Measurements from ENCODE around the gene OR6C76.
"Not testable (repeated sequence)": the region's sequence is repeated elsewhere in the genome, so short reads cannot be mapped to it uniquely, and the experiment has no call there.

OR6C76 gene

DNA sequence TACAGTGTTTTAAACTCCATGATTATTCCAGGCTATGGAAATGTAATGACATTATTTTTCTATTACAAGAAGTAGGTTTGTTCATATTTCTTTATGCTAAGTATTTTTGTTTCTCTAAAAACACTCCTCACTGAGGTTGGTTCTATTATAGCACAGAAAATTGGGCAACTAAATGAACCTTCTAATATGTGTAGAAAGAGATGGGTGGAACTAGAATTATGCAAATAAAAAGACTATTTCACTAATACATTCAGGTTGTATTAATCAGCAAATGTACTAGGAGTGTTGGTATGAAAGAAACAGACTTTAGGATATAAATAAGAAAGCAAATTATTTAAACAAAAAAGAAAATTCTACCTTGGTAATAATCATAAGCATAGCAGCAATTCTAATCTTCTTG is 22.8 kb downstream of the OR6C76 start:
- DNase-seq (ENCODE audit: low read depth): no peak
- H3K4me3 ChIP-seq (ENCODE audit: low read length): no peak overlapping the region
- TF ChIP-seq, protein P1, sequence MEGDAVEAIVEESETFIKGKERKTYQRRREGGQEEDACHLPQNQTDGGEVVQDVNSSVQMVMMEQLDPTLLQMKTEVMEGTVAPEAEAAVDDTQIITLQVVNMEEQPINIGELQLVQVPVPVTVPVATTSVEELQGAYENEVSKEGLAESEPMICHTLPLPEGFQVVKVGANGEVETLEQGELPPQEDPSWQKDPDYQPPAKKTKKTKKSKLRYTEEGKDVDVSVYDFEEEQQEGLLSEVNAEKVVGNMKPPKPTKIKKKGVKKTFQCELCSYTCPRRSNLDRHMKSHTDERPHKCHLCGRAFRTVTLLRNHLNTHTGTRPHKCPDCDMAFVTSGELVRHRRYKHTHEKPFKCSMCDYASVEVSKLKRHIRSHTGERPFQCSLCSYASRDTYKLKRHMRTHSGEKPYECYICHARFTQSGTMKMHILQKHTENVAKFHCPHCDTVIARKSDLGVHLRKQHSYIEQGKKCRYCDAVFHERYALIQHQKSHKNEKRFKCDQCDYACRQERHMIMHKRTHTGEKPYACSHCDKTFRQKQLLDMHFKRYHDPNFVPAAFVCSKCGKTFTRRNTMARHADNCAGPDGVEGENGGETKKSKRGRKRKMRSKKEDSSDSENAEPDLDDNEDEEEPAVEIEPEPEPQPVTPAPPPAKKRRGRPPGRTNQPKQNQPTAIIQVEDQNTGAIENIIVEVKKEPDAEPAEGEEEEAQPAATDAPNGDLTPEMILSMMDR (IDR thresholded peaks at IDR 0.05; ENCODE audit: insufficient read depth, low read depth, low read length, missing control alignments): no peak

DNA sequence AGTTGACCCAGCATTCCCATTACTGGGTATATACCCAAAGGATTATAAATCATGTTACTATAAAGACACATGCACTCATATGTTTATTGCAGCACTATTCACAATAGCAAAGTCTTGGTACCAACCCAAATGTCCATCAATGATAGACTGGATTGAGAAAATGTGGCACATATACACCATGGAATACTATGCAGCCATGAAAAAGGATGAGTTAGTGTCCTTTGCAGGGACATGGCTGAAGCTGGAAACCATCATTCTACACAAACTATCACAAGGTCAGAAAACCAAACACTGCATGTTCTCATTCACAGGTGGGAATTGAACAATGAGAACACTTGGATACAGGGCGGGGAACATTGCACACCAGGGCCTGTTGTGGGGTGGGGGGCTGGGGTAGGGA is 38.9 kb downstream of the OR6C76 start:
- DNase-seq (ENCODE audit: low read depth); H3K4me3 ChIP-seq (ENCODE audit: low read length): not testable (repeated sequence)

DNA sequence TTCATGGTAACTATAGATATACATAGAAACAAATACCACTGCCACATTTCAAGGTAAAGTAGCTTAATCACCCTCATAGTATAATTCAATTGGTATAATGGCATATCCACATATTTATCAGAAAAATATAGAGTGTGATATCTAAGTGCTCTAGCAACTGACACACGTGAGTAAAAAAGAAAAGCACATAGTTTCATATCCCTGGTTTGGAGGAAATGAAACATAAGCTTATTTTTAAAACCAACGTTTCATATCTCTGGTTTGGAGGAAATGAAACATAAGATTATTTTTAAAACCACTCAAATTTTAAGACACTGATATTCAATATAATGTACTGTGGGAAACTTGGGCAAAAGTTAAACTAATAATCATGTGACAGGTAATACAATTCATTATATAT is 41.8 kb downstream of the OR6C76 start:
- TF ChIP-seq, protein P1 (IDR thresholded peaks at IDR 0.05; ENCODE audit: insufficient read depth, low read depth, low read length, missing control alignments): no peak
- no peak for DNase-seq (ENCODE audit: low read depth)
- H3K4me3 ChIP-seq (ENCODE audit: low read length): no peak overlapping the region

DNA sequence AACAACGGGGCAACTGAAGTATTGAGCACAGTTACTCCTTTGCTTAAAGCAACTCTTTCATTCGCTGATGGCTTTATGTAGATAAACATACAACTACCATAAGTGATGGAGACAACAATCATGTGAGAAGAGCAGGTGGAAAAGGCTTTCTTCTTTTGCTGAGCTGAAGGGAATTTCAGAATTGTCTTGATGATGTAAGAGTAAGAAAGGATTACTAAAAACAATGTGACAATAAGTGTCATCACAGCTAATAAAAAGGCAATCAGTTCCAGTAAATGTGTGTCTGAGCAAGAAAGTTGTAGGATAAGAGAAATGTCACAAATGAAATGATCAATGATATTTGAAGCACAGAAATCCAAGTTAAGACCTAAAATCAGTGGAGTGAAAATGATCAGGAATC is 43.2 kb downstream of the OR6C76 start:
- H3K4me3 ChIP-seq (ENCODE audit: low read length): no peak overlapping the region
- DNase-seq (ENCODE audit: low read depth): no peak
- TF ChIP-seq, protein P1 (IDR thresholded peaks at IDR 0.05; ENCODE audit: insufficient read depth, low read depth, low read length, missing control alignments): no peak

DNA sequence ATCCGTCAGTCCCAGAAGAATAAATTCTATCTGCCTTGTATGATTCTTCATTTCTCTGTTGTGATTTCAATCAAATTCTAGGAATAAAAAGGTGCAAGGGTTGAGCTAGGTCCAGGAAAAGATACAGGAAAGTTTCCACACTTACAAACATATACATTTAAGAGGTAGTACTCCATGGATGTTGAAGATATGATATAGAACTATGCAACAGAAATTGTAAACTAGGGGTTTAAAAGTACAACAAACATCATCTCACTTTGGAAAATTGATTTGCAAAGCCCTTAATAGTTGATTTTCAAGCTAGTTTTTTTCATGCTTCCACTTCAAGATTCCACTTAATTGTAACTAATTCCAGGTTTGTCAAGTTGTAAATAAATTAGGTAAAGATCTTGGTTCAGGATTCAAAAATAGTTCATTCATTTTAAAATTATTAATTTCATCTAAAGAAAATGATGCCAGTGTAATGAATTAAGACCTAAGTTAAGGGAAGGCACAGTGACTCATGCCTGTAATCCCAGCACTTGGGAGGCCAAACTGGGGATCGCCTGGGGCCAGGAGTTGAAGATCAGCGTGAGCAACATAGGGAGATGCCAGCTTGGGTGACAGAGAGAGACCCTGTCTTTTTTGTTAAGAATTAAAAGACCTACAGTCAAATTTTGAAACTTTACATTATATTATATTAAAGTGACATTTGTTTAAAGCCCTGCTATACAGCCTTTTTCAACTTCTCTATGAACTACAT is 44.2 kb downstream of the OR6C76 start, which contains the start of gene OR6C70:
OR6C70 (minus strand) TSS at position 51 of the 742 bp plus-strand sequence; CDS start at position 51, 0 bp downstream.
- no peak within 1 kb of the TSS for H3K4me3 ChIP-seq (ENCODE audit: low read length)
- peak; percentile 48 for DNase-seq (ENCODE audit: low read depth)
- TF ChIP-seq, protein P1 (IDR thresholded peaks at IDR 0.05; ENCODE audit: insufficient read depth, low read depth, low read length, missing control alignments): no peak

DNA sequence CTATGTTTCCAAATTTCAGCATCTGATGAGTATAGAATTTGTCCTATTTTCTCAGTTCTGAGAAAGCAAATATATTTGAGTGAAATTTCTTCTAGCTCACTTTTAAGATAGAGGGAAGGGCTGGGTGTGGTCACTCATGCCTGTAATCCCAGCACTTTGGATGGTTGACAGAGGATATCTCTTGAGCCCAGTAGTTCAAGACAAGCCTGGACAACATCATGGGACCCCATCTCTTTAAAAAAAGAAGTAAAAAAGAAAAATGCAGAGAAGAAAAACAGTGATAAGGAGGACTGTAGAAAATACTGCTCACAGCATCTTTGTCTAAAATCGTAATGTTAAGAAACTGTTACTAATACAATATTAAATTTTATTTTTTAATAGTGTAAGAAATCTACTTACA is 46.2 kb downstream of the OR6C76 start:
- DNase-seq (ENCODE audit: low read depth): no peak
- H3K4me3 ChIP-seq (ENCODE audit: low read length): no peak overlapping the region
- TF ChIP-seq, protein P1 (IDR thresholded peaks at IDR 0.05; ENCODE audit: insufficient read depth, low read depth, low read length, missing control alignments): no peak
